GM18502 (cell line): Measurements from ENCODE around the gene RRP8.

ENCODE experiments used
- ATAC-seq: cut with Tn5 transposase; IDR thresholded peaks from one replicate; pipeline ENCODE4 v1.9.1; 2021; ENCODE audit warnings: mild to moderate bottlenecking; ENCODE audit not compliant: unreplicated experiment, poor library complexity

RRP8 gene

DNA sequence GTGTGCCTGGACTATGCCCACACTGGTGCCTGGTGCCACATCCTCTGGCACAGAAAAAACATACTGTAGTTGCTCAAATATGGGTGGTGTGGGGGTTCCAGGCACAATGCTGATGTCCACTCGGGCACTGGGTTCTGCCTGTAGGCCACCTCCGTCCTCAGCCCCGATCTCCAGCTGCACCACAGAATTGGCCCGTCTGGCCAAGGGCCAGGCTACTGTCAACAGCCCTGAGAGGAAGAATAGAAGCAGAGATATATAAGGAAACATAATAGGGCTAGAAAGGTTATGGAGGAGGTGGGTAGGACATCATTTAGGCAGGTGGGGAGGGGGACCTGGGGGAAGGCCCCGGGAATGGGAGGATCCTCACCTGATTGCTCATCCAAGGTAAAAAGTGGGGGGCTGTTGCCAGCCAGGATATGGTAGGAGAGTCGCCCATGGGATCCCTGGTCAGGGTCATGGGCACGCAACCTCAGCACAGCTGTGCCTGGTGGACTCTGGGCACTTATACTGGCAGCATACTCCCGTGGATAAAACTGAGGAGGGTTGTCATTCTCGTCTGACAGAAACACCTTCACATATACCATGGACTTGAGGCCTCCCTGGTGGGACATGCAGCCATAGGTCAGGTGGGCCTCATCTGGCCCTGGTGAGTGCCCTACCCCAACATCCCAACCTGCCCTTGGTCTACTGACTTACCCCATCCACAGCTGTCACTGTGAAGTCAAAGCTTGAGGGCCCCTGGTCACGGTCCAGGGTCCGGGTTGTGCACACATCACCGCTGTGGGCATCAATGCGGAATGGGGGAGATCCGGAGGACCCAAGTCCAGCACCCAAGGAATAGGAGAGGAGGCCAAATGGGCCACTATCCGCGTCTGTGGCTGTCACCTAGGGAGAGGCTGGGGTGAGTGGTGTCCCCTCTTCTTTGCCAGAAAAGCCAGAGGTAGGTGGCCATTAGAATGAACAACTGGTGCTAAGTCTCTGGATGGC is 30.3 kb upstream of the RRP8 start:
- ATAC-seq: no peak

DNA sequence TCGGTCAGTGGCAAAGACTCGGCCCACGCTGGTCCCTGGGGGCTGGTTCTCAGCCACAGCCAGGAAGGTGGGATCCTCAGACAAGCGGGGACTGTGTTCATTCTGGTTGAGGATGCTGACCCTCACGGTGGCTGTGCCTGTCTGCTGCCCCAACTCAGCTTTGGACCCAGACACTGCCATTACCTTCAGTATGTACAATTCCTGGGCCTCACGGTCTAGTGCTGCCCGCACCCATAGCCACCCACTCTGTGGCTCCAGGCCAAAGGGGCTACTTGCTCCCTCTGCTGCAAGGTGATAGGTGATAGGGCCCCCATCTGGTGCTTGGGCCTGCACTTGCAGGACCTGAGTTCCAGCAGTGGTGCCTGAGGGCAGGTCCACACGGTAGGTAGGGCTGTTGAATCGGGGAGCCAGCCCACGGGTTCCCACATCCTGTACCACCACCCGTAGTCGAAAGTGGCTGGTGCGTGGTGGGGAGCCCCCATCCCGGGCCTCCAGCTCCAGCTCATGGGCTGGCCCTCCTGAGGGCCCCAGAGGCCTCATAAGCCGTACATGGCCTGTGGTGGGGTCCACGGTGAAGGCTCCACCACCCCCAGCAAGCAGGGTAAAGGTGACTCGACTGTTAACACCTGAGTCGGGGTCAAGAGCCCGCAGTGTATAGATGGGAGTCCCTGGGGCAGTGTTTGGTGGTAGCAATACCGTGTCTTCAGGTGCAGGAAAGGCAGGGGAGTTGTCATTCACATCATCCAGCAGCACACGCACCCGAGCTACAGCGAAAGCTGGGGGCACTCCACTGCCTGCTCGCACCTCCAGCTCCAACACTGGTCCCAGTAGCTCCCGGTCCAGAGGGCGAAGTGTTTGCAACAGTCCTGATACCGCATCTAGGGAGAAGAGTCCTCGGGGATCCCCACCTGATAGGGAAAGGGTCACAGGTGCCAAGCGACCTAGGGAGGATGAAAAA is 29.0 kb upstream of the RRP8 start:
- ATAC-seq: no peak

DNA sequence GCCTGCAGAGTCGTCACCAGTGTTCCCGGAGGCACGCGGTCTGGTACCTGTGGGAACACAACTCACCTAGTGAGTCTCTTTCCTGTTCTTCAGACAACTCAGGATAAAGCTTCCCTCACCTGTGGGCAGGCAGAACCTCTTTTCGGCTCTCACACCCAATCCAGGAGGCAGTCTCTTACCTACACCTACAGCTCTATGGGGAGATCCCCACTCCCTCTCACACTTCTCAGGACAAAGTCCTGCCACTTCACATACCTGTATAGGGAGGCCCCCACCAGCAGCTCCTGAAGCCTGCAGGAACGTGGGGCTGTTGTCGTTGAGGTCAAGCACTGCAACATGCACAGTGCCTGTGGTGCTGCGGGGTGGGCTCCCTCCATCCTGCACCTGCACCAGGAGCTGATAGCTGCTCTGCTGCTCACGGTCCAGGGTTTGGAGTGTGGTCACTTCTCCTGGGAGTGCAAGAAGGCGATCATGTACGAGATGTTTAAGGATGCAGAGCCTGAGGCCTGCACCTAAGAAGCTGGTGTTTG is 28.0 kb upstream of the RRP8 start:
- no peak for ATAC-seq

DNA sequence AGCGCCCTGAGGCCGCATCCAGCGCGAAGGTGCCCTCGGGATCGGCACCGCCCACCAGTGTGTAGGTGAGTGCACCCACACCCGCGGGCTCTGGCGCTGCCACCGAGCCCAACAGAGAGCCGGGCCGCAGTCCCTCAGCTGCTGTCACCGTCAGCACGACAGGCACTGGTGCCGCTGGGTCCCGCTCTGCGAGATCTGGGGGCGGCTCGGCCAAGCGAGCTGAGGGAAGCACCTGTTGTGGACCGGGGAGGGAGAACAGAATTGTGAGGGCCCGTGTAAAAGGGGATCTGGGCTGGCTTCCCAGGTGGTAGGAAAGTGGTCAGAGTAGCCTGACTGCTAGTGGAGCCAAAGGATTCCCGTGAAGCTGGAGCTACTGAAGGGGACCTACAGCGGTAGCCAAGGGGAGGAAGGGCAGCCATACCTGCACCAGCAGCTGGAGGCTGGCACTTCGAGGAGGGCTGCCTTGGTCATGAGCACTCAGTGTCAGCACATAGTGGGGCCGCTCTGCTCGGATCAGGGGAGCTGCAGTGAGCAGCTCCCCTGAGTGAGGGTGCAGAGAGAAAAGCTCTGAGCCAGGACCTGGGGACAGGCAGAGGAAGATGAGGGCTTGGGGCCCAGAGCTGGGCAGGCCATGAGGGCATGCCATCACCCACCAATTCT is 27.3 kb upstream of the RRP8 start:
- no peak for ATAC-seq

DNA sequence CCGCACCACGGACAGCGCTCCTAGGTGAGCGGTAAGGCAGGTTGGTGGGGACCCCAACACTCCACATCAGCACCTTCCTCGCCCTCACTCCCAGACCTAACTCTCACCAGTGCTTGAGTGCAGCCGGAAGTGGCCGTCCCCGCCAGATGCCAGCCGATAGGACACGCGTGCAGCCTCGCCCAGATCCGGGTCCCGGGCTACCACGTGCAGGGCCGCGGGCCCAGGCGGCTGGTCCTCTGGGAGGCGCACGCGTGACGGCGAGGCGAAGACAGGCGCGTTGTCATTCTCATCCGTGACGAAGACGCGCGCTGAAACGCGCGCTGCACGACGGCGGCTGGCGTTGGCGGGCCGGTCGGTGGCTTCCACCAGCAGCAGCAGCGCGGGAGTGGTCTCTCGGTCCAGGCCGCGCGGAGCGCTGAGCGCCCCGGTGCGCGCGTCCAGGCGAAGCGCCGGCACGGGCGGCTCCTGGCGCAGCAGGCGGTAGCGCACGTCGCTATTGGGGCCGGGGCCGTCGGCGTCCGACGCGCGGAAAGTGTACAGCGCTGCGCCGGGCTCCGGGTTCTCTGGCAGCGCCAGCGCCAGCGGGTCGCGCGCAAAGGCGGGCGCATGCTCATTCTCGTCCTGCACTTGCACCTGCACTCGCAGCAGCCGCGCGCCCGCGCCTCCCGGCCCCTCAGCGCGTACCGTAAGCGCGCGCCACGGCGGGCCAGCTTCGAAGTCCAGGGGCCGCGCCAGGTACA is 26.6 kb upstream of the RRP8 start:
- no peak for ATAC-seq

DNA sequence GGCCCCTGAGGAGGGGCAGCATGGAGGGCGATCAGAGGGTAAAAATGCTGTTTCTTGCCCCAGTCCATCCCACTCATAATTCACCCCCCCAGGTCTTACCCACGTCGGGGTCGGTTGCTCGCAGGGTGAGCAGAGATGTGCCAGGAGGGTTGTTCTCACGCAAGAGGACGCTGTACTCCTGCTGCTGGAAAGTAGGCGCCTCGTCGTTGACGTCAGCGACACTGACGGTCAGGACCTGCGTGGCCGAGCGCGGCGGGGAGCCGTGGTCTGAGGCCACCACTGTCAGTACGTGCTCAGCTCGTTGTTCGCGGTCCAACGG is 26.1 kb upstream of the RRP8 start:
- no peak for ATAC-seq

DNA sequence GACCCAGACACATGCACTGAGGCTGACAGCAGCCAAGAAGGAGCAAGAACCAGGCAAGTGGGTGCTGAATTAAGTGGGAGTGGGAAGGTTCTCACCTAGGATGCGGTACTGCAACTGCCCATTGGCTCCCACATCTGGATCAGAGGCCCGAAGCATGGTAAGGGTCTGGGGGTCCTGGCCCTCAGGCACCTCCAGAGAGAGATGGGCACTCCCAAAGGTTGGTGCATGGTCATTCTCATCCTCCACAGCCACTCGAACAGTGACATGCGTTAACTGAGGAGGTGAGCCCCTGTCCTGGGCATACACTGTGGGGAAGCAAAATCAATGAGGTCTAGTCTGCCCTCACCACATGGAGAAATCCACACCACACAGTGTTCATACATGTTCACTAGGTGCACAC is 25.1 kb upstream of the RRP8 start:
- ATAC-seq: no peak

DNA sequence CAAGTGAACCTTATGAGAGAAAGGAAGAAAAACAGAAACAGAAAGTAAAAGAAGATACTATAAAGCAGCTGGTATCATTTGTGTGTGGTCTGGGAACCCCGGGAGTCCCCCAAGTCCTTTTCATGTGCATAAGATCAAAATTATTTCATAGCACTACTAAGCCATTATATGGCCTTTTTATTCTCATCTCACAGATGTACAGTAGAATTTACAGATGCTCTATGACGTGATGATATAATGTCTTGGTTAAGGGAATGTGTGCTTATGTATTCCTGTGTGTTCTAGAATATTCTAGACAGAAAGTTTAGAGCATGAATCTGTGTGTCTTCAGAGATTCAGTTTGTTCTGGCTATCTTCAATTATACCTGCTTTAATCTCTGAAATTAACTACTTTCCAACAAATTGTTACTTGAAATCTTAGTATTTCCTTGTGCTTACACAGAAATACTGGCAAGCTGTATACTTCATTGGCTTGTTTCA is 24.4 kb upstream of the RRP8 start:
- ATAC-seq: peak; percentile 74

DNA sequence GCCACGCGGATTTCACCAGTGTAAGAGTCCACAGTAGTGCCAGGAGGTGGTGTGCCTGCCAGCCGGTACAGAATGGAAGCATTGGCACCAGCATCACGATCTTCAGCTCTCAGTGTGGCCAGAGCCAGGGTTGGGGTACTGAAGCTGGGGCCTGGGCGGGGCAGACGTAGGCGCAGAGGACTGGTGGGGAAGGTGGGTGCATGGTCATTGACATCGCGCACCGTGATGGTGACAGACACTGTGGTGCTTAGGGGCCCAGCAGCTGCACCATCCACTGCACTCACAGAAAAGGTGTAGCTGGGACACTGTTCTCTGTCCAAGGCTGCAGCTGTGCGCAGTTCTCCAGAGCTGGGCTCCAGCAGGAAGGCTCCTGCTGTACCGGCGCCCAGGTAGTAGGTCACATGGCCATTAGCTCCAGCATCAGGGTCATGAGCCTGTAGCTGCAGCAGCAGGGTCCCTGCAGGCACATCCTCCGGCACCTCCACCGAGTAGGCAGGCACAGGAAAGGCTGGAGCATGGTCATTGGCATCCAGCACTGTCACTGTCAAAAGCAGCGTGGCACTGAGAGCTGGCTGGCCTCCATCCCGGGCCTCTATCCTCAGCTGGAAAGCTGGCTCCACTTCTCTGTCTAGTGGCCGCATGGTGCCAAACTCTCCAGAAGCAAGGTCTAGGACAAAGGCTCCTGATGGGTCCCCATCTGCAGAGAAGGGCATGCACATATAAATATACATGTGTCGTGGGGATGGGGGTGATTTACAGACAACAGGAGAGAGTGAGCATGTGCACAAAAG is 23.8 kb upstream of the RRP8 start:
- no peak for ATAC-seq

DNA sequence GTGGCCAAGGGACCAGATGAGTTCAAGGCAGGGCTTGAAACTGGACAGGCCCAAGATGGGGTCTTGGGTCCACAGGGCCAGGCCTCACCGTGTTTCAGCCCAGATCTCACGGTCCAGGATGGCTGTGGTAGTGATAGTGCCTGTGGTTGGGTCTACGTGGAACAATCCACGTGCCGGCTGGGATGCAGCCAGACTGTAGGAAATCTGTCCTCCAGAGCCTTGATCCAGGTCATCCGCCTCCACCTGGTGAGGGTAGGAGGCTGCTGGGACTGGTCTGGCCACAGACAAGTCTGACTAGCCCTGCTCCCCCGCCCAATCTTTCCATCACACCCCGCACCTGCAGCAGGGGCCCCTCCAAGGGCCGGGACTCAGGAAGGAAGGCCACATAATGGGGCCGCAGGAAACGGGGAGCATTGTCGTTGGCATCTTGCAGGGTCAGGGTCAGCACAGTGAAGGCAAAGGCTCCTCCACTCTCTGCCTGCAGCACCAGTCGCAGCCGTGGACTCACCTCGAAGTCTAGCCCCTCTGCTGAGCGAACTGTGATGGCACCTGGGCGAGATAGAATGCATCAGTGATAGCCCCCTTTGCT is 22.5 kb upstream of the RRP8 start:
- no peak for ATAC-seq

DNA sequence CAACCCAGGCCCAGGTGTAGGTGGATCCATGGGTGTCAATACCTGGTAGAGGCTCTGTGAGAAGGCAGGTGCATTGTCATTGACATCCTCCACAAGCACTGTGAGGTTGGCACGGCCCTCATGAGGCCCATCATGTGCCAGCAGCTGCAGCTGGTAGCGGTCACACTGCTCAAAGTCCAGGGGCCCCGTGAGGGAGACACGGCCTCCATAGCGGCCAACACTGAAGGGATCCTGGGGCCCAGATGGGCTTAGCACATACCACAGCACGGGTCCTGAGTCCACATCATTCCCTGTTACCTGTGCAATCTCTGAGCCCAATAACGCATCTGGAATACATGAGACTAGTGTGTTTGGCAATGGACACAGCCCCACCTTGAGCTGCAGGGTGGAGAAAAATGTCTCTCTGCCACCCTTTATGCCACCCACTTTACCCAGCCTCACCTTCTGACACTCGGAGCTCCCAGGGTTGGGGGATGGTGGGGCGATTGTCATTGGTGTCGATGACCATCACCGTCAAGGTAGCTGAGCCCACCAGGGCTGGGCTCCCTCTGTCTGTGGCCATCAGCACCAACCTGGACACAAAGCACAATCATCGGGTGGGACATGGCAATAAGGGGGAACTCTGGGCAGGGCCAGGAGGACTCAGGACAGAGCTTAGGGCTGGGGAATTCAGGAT is 21.9 kb upstream of the RRP8 start:
- no peak for ATAC-seq

DNA sequence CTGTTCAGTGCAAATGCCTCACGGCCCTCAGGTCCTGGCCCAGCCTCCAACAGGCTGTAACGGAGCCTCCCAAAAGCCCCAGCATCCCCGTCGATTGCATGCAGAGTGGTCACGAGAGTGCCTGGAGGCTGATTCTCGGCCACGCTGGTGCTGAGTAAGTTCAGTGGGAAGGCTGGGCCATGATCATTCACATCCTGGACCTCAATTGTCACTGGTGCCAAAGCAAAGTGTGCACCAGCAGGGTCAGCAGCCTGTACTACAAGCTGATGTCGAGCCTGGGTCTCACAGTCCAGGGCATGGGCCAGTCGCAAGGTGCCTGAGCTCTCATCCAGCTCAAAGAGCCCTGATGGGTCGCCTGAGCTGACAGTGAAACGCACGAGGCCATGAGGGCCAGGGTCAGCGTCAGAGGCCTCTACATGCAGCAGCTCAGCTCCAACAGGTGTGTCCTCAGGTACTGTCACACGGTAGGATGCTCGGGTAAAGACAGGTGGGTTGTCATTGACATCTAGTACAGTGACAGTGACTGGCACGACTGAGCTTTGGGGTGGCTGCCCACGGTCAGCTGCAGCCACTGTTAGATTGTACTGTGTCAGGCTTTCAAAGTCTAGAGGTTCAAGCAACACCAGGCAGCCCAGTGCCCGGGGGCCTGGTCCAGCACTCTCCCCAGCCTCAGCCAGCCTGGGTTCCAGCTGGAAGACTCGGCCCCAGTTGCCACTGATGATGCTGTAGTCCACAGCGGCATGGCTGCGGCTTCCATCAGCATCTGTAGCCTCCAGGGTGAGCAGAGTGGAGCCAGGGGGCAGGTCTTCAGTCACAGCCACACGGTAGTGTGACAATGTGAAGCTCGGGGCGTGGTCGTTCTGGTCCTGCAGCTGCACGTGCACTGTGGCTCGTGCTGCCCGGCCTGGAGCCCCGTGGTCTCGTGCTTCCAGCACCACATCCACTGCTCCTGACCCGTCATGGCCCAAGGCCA is 20.3 kb upstream of the RRP8 start:
- no peak for ATAC-seq

DNA sequence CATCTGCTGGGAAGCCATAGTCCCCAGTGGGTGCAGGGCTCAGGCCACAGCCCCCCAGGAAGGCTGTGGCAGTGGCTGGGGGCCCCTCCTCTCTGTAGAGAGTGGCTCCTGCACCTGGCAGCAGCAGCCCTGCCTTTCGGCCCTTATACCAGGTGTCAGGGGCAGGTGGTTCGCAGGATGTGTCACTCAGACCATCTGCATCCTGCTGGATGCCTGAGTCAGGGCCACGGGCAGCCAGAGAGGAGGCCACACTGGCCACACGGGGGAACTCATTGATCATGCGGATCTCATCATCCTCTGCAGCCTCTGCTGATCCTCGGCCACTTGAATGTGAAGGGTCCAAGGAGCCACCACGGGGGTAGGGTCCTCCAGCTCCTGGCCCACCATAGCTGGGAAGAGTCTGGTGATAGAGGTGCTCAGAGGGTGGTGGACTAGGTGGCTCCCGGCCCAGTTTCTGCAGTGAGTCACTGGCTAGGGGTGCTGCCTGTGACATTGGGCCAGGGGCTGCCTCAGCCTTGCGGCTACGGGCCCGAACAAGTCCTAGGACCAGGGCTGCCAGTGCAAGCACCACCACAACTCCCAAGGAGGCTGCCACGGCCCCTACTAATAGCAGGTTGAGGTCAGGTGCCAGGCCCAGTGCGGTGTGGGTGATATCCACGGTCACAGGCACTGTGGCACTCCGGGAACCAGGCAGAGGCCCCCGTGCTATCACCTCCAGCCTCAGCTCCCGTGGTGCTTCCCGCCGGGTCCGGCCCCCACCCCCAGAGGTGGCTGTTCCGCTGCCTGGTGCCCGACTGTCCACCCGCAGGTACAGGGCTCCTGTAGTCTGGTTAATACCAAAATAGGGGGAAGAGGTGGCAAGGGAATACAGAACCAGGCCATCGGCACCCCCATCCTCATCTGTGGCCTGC is 19.1 kb upstream of the RRP8 start:
- no peak for ATAC-seq

DNA sequence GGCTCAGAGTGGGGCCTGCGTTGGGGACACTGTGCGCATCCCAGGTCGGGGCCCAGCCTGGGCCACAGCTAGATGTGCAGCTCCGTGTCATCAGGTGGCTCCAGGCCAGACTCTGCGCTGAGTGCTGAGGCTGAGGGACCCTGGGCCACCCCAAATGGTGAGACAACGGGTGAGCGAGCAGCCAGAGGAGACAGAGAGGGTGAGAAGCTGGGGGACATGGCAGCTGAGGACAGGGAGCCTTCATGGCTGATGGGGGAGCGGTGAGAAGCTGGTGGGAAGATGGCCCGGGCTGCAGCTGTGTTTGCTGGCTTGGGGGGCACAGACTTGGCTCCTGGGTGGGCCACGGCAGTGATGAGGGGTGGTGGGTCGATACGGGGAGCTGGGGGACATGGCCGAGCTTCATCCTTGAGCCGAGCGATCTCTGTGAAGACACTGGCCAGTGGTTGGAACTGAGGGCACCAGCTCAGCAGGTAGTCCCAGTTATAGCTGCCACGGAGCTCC is 18.3 kb upstream of the RRP8 start:
- no peak for ATAC-seq

DNA sequence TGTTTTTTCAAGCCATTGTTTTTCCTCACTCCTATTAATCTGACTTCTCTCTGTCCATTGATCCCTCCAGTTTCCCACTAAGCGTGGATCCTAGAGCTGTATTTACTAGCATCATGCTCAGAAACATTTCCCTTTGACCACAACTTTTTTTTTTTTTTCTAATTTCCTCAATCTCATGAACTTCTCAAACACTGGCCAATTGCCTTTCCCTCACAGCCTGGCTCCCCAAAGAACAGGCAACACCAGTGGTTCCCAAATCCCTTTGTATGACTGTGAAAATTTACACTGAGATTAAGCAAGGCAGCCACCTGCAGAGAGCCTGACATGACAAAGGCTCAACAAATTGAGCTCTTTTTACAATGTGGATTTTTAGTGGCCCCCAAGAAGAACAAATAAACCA is 17.2 kb upstream of the RRP8 start:
- ATAC-seq: no peak
